ENCODE data around the gene ARSB.
"Not testable (repeated sequence)": the region's sequence is repeated elsewhere in the genome, so short reads cannot be mapped to it uniquely, and the experiment has no call there.

The ARSB gene

DNA sequence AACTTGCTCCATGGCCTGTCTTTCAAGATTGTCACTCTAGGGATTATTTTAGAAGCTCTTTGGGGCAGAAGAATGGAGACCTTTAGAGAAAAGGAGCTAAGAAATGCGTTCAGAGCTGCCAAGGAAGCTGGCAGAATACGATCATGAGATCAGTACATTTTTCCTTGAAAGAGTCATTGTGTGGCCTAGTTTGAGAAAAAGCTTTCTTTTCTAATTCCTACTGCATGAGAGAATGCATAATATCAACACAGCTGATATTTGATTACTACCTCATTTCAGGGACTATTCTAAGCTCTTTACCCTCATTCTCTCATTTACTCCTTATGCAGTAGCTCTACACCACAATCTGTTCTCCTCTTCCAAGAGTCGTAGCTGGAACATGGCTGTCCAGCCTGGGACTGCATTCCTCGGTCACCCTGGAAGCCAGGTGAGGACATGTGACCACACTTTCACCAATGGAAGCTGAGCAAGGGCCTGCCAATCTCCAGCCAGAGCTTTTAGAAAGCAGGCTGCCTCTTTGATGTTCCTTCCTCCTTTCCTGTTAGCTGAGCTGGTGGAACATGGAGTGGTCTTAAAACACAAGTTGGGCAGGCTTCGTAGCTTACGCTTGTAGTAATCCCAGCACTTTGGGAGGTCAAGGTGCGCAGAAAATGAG, 237.3 kb downstream of the ARSB start:
- peak; percentile 54 for DNase-seq (ENCODE audit: low spot score)

DNA sequence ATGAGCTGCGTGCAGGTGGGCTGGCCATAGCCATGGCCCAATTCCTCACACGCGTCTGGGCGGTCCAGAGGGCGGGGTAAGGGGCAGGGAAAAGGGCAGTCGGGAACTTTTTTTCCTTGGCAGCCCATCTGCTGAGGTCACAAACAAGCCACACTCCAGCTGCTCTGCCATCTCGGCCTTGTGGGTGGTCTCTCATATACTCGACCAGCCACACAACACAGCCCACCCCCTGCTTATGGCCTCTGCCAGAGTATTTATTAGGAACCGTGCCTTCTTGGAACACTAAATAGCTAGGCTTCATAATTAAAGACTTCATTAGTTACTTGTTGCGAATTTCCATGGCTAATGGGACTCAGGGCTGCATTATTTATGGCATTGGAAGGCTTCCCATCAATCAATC, 238.1 kb downstream of the ARSB start:
- peak; percentile 29 for DNase-seq (ENCODE audit: low spot score)

DNA sequence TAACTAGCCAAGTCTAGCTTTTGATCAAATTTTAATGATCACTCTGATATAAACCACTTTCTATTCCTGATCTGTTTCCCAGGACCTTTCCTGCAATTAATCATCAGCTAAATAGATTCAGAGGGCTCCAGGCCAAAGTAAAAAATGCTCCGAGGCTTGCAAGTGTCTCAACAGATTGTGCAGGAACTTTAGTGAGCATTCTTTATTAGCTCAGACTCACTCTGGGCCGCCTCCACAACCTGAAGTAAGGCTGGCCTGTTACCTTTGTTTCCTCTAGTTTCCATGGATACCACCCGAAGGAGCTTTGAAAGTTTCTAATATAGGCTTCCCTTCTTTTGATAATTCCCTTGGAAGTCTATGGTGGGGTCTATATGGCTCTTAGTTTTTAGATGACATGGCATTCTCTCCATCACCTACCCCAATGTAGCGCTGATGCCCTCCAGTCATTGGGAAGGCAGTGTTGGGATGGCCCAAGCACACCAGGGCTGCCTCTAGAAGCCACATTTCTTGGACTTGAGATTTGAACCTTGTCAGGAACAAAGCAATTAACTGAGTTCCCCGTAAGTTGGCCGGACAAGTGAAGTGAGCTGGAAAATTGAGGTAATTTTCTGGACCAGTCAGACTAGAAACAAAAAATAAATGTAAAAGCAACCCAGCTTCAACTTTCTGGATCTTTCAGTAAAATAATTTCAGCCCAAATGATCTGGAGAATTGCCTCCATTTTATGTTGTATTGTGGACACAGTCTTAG, 238.9 kb downstream of the ARSB start:
- DNase-seq (ENCODE audit: low spot score), result no peak

DNA sequence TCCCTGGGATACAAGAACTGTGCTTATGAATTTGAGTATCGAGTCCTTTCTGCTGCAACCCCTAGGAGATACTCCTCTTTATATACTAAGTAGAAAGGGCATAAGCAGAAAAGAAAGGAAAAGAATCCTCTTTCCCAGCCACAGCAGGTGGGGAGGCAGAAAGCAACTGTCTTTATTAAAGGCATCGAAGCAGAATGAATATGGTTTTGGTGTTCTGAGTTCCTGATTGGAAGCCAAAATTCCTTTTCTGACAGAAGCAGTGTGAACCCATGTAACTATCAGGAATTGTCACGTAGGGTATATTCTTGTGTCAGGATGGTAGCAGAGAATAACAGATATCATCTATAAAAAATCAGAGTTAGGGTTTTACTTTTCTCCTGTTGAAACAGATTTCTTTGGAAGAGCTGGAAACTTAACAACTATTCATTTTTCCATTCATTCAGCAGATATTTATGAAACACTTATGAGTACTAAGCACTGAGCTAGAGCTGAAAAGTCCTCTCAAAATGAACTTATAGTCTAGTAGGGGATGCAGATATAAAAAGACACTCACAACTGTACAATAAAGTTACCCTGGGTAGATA, 240.1 kb downstream of the ARSB start:
- DNase-seq (ENCODE audit: low spot score), result no peak

DNA sequence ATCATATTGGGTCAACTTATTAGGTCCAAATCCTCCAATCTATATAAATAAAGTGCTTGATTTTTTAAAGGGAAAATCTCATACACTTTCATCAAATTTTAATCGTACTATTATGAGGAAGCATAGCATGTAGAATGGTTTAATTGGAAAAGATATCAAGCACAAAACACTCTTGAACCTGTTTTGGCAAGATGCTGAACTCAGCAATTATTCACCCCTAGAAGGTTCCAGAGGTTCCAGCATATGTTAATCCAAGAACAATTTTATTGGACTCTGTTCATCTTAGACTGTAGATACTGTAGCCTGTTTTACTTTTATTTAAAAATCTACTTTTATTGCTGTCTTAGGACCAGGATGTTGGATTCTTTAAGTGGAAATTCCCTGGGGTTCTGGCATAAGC, 244.1 kb downstream of the ARSB start:
- DNase-seq (ENCODE audit: low spot score), result no peak

DNA sequence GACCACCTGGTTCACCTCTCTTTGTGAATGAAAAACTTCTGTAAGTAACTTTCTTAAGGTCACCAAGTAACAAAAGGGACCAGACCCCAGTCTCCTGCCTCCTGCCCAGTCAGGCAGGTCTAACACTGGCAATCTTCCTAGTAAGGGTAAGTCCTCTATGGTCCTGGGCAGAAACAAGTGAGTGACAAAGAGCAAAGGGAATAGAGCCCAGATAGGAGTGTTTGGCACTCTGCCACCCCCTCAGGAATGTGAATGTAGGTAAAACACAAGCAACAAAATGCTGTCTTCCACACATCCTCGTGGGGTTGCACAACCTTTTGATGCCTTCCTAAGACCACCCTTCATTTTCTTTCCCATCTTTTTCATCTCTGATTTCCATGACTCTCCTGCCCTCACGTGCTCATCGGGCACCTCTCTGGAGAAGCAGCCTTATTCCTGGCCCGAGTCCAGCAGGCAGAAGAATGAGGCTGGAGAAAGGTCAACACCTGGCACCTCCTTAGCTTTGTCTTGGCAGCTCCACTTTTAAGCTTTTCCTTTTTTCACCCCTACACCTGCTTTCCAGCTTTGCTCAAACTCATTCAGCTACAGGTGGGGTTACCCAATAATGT, 246.3 kb downstream of the ARSB start:
- DNase-seq (ENCODE audit: low spot score), result no peak

DNA sequence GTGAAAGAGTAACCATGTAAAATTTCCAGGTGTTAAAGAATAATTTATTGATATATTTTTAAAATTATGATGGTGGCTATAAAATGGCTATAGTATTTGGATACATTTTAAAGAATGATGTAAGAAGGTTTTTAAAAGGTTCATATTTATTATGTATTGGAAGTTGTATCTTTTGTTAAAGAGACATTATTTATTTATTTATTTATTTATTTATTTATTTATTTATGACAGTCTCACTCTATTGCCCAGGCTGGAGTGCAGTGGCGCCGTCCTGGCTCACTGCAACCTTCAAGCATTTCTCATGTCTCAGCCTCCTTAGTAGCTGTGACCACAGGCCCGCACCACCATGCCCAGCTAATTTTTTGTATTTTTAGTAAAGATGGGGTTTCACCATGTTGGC, 247.0 kb downstream of the ARSB start:
- DNase-seq (ENCODE audit: low spot score), result no peak

DNA sequence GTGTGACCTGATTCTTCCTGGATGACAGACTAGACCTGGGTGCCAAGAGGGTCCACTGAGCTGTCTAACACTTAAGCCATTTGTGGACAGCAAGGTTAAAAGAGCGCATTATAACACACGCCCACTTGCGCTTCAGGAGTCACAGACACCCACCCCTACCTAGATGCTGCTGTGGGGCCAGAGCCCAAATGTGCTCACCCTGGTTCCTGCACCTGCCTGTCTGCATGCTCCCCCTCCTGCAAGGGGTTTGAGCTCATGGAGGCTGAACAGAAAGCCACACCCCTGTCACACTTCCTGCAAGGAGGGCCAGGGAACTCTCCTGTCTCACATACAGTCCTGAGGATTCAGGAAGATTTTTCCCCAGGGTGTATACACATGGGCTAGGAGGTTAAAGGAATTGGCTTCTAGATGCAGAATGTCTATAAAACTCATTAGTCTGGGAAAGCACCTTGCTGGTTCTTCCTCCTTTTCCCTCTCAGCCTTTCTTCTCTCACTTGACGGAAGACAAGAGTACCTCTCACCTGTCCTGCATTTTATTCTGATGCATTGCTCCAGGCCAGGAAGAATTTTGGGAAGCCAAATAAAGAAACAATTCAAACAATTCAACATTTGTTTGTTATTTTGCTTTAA, 249.2 kb downstream of the ARSB start:
- no peak for DNase-seq (ENCODE audit: low spot score)

DNA sequence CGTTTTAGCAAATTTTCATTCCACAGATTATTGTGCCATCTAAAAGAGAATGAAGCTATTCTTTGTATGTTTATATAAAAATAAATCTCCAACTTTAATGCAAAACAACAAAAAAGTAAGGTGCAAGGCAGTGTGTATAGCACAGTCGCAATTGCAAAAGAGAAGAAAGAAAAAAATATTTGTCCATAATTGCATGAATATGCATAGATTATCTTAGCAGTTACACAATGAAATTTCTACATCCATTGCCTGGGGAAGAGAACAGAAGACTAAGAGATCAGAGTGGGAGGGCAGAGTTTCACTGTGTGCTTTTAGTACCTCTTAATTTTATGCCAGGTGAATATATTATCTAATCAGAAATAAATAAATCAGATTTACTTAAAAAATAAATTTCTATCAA, 250.2 kb downstream of the ARSB start:
- no peak for DNase-seq (ENCODE audit: low spot score)

DNA sequence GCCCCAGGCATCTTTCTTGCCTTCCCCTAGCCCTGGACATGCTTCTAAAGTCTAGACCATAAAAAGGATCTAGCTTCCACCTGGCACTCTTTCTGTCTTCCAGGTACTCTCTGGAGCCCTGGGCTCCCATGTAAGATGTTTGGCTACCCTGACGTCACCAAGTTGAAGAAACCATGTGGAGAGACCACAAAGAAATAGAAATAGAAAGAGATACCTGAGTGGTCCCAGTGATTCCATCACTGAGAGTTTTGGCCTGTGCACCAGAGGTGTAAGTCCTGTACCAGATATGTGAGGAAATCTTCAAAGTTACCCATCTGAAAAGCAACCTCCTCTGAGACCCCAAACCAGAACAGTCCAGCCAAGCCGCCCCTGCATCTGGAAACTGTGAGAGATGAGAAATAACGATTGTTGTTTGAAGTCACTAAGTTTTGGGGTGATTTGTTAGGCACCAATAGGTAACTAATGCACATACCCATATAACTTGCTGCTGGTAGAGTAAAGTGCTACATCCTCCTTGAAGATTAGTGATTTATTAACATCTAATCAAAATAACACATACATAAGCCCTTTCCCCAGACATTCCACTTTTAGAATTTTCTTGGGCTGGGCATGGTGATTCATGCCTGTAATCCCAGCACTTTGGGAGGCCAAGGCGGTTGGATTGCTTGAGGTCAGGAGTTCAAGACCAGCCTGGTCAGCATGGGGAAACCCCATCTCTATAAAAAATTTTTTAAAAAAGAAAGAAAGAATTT, 250.8 kb downstream of the ARSB start:
- DNase-seq (ENCODE audit: low spot score), result no peak

DNA sequence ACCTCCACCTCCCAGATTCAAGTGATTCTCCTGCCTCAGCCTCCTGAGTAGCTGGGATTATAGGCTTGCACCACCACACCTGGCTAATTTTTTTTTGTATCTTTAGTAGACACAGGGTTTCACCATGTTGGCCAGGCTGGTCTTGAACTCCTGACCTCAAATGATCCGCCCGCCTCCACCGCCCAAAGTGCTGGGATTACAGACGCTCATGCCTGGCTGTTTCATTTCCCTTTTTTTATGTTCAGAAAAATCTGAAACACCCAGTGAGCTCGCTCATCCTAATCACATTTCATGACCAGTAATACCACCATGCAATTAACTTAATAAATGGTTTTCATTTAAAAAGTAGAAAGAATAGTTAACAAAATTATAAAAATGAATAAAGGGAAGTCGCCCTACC, 252.4 kb downstream of the ARSB start:
- DNase-seq (ENCODE audit: low spot score), result not testable (repeated sequence)

DNA sequence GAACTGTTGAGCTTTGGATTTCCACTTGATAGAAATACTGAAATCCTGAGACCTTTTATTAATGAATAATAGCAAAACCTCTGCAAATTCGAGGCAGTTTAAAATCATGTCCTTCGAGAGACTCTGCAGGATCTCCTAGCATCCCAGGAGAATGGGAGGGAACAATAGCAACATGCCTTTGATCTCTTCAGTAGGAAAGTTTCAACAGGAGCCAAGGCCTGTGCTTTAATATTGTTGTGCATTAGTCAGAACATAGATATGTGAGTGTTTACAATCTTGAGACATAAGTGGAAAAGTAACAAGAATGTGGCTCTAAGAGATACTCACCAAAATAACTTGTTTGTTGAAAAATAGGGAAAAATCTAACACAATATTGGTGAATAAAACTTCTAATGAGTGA, 253.2 kb downstream of the ARSB start:
- DNase-seq (ENCODE audit: low spot score), result no peak

DNA sequence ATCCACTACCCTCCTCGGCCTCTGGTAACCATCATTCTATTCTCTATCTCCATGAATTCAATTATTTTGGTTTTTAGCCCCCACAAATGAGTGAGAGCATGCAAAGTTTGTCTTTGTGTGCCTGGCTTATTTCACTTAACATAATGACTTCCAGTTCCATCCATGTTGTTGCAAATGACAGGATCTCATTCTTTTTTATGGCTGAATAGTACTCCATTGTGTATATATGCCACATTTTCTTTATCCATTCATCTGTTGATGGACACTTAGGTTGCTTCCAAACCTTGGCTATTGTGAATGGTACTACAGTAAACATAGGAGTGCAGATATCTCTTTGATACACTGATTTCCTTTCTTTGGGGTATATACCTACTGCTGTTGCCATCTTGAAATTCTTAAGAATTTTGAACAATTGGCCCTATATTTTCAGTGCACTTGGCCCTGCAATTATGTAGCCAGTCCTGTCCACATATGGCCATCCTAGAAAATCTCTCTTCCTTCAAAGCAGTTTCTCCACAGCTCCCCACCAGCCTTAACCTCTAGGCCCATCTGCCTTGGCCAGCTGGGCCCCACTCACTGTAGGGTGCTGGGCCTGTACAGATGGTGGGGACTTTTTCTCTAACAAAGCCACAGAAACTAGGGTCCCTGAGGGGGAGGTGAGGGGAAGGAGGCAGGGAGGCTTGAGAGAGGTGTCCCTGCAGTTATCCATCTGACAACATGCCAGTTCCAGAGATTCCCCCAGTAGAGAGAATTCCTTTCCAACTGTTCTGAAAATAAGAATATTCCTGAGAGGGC, 254.6 kb downstream of the ARSB start:
- DNase-seq (ENCODE audit: low spot score), result no peak

DNA sequence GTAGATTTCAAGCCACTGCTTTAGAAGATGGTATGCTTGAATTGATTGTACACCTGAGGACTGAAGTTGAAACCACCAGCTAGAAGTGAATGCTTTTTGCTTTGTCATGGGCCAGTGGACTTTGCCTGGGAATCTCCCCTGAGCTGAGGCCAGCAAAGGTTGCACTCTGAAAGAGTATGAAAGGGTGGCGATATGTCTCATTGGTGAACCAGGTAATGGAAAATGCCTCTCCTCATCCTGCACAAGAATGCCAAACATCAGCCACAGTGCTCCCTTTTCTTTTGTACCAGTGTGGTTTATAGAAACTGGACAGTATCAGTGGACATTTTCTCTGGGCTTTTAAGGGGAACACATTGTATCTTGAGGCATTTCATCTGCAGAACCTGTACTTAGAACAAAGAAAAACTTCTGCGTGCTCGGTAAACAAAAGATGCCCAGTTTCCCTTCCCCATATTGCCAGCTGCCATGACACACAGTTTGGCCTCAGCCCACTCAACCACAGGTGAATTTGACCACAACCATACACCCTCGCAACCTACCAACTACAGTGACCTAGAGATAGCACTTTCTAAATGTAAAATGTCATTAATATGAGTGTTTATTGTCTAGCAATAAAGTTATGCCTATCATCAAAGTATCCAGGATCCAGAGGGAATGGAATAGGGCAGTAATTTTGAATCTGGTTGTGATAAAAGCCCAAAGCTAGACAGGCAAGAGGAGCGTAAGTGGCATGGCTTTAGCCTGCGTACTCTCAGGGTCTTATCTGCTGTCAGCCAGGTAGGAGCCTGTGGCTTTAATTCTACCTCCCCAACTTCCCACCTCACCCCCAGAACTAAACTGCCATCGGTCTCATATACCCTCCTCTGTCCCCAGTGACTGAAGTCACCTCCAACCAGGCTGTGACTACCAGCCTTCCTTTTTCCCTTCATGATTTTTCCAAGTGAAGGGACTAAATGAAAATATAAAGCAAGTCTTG, 257.0 kb downstream of the ARSB start:
- no peak for DNase-seq (ENCODE audit: low spot score)
